Measurements from ENCODE around the gene DTD2. TPM values are rescaled to one million over a fixed set of nuclear protein-coding genes. Genes with fewer than 3 reads are reported as not detected.
"Not testable (repeated sequence)": the region's sequence is repeated elsewhere in the genome, so short reads cannot be mapped to it uniquely, and the experiment has no call there.

DTD2 gene
- total RNA-seq, 1 donor from 2014 or later = 12.8 TPM

DNA sequence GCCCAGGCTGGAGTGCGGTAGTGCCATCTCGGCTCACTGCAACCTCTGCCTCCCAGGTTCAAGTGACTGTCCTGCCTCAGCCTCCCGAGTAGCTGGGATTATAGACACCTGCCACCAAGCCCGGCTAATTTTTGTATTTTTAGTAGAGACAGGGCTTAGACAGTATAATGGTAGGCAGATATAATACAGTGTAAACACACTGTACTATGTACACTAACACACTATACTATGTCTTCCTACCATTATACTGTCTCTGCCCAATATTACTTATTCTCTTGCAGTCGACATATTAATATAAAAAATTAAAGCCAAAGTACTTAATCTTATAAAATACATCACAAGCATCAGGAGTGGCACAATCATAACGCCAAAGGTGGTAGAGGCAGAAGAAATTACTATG lies 15.0 kb downstream of the DTD2 start:
- ATAC-seq = no peak

DNA sequence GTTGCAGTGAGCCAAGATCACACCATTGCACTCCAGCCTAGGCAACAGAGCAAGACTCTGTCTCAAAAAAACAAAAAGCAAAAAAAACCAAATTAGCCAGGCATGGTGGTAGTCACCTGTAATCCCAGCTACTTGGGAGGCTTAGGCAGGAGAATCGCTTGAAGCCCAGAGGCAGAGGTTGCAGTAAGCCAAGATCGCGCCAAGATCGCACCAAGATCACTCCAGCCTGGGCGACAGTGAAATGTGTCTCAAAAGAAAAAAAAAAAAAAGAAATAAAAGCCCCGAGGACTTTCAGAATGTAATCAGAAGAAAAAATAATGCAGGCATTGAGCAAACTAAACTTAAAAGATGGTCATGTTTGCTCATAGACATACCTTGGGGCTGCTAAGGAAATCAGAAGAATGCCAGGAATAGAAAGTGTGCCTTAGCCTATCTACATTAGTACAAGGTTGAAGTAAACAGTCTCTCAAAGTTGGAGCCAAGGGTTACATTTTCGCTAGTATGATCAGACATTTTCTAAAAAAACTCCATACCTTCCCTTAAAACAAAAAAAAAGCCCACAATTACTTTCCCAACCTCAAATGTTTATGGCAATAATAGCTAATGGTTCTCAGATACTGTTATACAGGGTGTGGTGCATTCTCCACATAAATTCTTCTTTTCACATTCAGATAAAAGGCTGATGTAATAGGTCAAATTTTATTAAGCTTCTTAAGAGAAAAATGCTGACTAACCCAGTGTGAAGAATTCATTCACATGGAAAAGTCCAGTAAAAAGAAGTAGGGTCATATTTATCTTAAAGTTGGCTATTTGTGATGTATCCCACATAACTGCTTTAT lies 15.8 kb downstream of the DTD2 start:
- no peak for ATAC-seq

More for the DNA sequence above, 15.0 kb downstream of the DTD2 start:
- DNase-seq (ENCODE audit: low spot score) = no peak

DNA sequence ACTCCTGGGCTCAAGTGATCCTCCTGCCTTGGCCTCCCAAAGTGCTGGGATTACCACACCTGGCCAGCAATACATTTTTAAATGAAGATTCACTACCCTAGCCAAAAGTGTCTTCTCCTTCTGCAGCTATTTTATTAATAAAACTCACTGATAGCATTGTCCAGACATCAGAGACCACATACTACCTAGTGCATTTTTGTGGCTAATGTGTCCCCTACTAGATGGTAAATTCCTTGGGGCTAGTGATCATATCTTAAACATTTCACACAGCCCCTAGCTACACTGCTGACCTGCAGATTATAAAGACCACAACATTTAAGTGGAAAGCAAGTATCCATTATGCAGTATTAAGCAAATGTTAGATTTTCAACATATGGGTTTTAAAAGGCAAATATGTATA lies 17.0 kb downstream of the DTD2 start:
- ATAC-seq (no peak), DNase-seq (ENCODE audit: low spot score) (no peak)

More for the DNA sequence above, 15.8 kb downstream of the DTD2 start:
- DNase-seq (ENCODE audit: low spot score) = no peak

DNA sequence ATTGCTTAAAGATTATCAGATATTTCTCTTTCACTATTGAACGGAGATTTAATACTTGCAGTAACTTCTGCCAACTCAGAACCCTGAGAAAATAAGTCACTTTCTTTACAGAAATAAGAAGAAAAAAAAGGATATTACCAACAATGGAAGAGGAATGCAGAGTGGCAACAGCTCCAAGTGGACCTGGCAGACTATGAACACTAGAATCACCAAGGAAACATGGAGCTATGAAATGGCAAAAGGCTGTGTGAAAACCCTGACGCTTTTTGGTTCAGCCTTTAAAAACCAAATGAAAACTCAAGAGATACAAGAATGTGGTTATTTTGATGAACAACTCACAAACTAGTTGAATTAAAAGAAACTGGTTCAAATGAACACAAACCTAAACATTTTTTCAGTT lies 17.7 kb downstream of the DTD2 start:
- no peak for DNase-seq (ENCODE audit: low spot score)
- no peak for ATAC-seq

DNA sequence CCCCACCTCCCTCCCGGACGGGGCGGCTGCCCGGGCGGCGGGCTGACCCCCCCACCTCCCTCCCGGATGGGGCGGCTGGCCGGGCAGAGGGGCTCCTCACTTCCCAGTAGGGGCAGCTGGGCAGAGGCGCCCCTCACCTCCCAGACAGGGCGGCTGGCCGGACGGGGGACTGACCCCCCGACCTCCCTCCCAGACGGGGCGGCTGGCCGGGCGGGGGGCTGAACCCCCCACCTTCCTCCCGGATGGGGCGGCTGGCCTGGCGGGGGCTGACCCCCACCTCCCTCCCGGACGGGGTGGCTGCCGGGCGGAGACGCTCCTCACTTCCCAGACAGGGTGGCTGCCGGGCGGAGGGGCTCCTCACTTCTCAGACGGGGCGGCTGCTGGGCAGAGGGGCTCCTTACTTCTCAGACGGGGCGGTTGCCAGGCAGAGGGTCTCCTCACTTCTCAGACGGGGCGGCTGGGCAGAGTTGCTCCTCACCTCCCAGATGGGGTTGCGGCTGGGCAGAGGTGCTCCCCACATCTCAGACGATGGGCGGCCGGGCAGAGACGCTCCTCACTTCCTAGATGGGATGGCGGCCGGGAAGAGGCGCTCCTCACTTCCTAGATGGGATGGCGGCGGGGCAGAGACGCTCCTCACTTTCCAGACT lies 20.1 kb downstream of the DTD2 start:
- not testable (repeated sequence) for DNase-seq (ENCODE audit: low spot score); ATAC-seq

DNA sequence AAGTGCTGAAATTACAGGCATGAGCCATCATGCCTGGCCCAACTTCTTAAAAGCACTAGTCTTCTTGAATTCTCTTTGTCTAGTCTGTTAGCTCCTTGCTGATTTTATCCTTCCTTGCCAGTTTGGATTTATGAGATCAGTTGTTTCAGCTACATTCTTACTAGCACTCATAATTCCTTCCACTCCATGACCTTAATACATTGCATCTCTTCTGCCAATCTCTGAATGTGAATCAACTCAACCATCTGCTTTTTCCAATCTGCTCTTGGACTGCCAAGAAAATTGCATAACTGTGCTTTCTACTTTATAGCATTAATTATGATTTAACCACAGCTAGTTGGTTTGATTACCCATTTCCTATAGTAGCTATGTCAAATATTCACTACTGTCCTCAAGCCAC lies 22.0 kb downstream of the DTD2 start:
- DNase-seq (ENCODE audit: low spot score) (no peak), ATAC-seq (no peak)

DNA sequence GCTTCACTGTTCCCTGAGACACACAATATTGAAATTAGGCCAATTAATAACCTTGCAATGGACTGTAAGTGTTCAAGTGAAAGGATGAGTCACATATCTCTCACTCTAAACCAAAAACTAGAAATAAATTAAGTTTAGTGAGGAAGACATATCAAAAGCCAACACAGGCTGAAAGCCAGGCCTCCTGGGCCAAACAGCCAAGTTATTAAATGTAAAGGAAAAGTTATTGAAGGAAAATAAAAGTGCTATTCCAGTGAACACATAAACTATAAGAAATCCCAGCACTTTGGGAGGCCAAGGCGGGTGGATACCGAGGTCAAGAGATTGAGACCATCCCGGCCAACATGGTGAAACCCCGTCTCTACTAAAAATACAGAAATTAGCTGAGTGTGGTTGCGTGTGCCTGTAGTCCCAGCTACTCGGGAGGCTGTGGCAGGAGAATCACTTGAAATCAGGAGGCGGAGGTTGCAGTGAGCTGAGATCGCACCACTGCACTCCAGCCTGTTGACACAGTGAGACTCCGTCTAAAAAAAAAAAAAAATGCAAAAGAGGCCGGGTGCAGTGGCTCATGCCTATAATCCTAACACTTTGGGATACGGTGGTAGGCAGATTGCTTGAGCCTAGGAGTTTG lies 26.6 kb downstream of the DTD2 start:
- no peak for DNase-seq (ENCODE audit: low spot score)
- no peak for ATAC-seq

DNA sequence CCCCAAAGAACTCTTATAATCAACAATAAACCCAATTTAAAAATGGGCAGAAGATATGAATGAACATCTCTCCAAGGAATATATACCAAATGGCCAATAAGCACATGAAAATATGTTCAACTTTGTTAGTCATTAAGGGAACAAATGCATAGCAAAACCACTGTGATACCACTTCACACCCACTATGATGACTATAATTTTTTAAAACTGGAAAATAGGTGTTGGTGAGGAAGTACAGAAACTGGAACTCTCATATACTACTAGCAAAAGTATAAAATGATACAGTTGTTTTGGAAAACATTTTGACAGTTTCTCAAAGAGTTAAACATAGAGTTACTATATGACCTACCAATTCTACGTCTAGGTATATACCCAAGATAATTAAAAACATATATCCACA lies 27.5 kb downstream of the DTD2 start:
- ATAC-seq = no peak
- no peak for DNase-seq (ENCODE audit: low spot score)

DNA sequence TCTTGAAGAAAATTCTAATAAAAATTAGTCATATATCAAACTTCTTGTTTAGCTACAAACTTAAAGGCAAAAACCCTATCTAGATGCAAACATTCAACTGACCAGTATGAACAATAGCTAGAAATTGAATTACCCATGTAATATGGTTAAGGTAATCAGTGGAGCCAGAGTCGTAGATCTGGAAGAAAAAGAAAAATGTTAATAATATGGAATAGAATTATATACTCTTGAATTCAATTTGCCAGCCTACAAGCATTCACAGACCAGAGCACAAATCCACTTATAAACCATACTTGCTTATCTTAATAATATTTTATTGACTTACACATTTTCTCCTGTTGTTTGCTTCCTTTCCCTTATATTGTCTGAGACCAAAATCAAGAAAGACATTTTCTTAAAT lies 29.3 kb downstream of the DTD2 start:
- ATAC-seq = no peak
- DNase-seq (ENCODE audit: low spot score) = no peak

DNA sequence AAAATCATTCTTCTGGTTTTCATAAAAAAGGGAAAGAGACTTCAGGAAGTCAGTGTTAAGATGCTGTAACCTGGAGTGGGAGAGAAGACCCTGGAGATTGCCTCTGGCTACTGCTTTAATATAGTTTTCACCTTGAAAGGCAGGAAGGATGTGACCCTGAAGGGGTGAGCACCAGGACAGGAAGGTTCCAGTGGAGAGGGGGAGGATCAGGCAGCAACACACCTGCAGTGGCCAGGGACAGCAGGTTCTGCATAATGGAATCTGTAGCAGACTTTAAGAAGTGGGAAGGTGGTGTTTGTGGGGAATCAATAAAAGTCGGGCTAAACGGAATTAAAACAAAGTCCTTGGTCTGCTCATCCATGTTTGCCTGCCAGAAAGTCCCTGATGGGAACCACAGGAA lies 30.6 kb downstream of the DTD2 start:
- ATAC-seq (no peak), DNase-seq (ENCODE audit: low spot score) (no peak)

DNA sequence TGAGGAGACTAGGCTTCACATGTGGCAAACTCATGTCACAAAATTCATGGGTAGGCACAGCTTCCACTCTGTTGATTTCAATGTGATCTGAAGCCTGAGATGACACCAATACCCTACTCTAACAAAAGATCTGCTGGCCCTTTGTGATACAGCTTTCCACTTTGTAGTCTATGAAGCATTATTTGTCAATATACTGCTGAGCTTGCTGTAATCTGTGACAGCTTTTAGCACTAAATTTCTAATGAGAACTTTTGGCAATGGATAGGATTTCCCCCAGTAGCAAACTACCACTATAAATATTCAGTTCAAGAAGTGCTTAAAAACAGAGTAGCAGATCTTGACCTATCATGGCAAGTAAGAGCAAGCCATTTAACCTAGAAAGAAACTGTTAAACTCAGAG lies 31.4 kb downstream of the DTD2 start:
- ATAC-seq = no peak
- no peak for DNase-seq (ENCODE audit: low spot score)

DNA sequence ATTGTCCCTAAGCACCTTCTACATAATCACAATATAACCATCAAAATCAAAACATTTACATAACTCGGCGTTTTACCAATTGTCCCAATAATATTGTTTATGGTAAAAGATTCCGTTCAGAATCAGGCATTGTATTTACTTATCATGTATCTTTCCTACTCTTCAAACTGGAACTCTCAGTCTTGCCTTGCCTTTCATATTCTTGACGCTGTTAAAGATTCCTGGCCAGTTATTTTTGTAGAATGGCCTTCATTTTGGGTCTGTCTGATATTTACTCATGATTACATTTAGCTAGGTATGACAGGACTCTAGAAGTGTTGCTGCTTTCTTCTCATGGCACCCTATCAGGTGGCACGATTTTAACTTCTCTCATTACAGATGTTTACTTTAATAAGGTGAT lies 36.1 kb downstream of the DTD2 start:
- no peak for DNase-seq (ENCODE audit: low spot score)
- no peak for ATAC-seq

DNA sequence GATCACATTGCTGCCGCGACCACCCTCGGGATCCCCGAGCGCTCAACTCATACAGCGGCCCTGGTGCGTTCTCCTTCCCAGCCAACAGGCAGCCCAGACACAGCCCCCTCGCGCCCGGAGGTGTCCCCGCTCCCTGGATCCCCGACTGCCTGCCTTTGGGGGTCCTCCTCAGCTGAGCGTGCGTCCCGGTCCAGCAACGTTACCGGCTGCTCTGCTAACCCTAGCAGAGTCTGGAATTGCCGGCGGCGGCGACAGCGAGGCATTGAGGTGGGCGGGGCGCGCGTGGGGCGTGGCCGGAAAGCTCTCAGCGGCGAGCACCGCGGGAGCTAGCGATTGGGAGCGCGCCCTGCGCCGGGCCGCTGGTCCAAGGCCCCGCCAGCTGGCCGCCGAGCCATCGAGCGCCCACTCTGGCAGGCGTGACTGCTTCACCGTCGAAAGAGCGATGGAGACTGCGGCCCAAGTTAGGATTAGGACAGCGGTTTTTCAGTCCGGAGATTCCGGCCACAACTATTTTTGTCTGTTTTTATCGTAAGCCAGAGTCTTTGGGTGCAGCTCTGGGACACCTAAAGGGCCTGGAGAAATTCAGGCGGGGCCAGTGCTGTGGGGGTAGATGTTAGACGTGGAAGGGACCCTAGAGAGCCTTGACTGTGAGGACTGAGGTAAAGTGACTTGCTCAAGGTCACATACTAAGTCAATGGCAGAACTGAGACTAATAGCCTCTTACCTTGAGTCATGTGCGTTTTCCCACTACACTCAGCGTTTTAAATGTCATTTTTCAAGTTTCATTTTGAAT lies 36.8 kb downstream of the DTD2 start, which contains the start of gene HEATR5A:
HEATR5A (minus strand) TSS at position 232 of the 793 bp plus-strand sequence. CDS start 17,575 bp downstream, outside the sequence.
- ATAC-seq = peak; percentile 92
- peak; percentile 96 for DNase-seq (ENCODE audit: low spot score)

DNA sequence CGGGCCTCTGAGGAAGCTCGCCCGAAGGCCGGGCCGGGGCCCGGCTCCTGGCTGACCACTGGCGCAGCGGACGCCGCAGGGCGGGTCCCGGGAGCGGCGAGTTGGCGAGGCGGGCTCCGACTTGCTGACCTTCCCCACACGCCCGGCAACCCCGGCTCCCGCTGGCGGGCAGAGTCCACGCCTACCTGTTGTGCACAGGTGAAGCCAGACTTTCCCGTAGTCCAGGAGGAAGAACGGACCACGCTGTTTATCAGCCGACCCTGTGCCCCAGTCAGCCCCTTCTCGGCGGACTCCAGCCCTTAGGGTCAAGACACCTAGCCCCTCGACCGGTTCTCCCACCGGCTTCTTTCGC lies 37.4 kb downstream of the DTD2 start:
- ATAC-seq (peak; percentile 90), DNase-seq (ENCODE audit: low spot score) (peak; percentile 93)

DNA sequence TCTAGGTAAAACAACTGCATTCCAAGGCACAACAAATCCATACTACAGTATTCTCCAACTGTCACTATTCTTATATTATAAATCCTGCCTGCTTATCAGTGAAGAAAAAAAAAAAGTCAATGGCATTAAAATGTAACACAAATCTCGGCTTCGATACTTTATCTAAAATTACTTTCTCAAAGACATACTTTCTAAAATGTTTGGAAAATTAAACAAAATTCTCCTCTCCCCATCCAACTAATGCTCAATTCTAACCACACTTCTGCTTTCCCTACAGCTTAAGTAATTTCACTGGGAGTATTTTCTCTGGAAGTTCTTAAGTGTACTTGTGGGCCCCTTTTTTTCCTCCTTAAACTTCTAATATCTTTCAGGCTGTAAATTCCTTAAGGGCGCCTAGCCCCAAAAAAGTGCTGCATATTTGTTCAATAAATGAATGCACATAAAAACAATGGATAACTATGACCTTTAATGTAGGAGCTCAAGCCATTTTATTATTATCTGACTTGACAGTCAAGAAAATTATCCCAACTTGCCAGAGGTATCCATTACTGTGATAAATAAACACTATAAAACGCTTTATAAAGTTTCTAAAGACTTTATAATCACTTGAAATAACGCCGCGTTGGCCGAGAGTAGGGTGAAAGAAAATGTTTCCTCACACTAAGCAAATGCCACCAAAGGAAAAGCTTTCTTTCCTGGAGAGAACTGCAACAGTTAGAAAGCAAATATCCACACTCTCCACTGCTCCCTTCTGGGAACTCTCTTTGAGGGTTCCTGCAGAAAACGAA lies 37.9 kb downstream of the DTD2 start:
- no peak for ATAC-seq
- DNase-seq (ENCODE audit: low spot score) = no peak

DNA sequence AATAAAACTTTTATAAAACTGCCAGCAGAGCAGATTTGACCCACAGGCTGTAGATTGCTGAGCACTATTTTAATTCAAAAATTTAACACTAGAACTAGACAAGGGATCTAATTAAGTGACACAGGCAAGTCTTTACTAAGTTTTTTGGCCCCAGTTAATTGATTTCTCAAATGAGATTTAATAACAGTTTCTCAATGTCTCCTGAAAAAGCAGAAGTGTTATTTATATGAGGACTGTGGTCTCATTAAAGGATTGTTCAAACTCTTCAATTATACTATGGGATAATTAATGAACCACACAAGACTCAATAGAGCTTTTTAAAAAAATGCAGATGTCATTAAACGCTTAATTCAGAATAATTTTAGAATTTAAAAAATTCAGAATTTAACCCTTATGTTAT lies 38.9 kb downstream of the DTD2 start:
- no peak for ATAC-seq

DNA sequence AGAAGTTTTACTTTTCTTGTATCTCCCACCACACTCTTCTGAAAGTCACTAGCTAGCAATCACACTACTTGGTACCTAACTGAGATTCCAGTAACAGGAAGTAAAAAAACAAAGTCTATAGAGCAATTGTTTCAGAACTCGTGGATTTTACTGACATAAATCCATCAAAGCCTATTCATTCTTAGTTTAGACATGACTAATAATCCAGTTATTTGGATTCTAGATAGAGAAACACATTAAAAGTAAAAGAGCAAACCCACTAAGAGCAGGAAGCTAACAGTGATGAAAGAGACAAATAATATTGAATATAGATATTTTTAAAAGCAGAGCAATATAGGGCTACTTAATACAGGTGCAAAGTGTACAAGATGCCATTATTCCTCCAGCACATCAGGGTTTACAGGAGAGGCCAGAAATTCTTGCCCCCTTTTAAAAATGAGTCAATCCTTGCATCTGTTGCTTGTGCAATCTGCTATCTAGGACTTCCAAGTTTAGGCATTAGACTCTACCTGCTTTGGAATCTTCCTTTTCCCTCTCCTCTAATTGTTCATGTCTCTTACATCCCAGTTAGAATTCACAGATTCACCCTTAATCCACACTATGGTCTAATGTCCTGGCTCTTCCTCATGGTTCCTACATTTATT lies 43.0 kb downstream of the DTD2 start:
- DNase-seq (ENCODE audit: low spot score) (no peak), ATAC-seq (no peak)

More for the DNA sequence above, 38.9 kb downstream of the DTD2 start:
- no peak for DNase-seq (ENCODE audit: low spot score)

DNA sequence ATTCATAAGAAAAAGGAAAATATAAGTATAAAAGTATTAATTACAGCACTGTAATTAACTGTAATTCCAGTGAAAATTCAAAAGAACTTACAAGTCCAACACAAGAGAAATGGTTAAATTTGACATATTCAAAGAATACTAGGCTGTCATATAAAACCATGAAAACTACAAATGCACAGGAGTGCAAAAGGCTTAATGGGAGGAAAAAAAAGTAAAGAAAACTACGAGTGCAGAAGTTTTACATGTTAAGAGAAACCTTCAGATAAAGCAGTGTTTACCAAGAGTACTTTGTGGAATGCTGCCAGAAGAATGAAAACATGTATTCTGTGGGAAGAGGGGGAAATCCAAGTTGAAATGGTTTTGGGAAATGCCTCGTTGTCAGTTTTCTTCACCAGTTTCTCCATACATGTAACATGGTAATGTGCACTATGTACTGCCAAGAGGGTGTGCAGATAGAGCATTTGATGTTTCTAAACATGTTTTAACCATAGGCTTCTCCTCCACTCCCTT lies 46.0 kb downstream of the DTD2 start:
- ATAC-seq = no peak
- no peak for DNase-seq (ENCODE audit: low spot score)

DNA sequence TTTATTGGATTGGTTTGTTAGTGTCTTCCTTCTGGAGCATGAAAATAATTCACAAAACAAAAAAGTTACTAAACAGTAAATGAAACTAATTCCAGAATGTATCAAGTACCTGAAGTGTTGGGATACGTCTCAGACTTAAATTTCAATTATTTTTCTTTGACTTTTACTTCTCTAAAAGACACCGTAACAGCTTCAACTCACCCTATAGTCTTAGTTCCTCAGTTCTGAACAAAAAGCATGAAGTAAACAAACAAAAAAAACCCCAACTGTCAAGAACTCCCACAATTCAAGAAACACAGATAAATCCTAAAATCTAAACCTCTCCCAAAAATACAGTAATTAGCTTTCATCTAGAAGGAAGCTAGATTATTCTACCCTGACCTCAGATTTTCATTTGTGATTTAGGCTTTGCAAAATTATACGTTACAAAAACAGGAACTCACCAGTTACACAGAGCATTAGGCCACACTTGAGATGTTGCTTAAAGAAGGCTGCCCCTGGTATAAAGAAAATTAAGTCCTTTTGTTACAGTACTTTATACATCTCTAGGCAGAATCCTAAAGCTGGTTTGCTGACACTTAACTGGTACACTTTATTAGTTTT lies 47.2 kb downstream of the DTD2 start:
- ATAC-seq (no peak), DNase-seq (ENCODE audit: low spot score) (no peak)

Data from left lobe of liver (tissue), 2 donors.